Rectal smooth muscle tissue (tissue), 1 donor: ENCODE data around the gene GNAZ.

Experiments used
- H3K27ac ChIP-seq: one replicate; pipeline ENCODE4 v1.7.0; 2013; ENCODE audit warnings: low read depth, low read length, inconsistent platforms
- H3K27me3 ChIP-seq: one replicate; pipeline ENCODE4 v1.7.0; 2013; ENCODE audit warnings: low read length; ENCODE audit not compliant: control insufficient read depth, insufficient read depth
- H3K36me3 ChIP-seq: one replicate; pipeline ENCODE4 v1.7.0; 2013; ENCODE audit warnings: low read length; ENCODE audit not compliant: control insufficient read depth, insufficient read depth
- H3K4me1 ChIP-seq: one replicate; pipeline ENCODE4 v1.7.0; 2013; ENCODE audit warnings: low read length; ENCODE audit not compliant: control insufficient read depth, insufficient read depth
- H3K4me3 ChIP-seq: one replicate; pipeline ENCODE4 v1.7.0; 2013; ENCODE audit warnings: low read length
- H3K9ac ChIP-seq: one replicate; pipeline ENCODE4 v1.7.0; 2013; ENCODE audit warnings: low read length

GNAZ gene

GRCh38 chr22:23155143-23155542 lies 84.8 kb downstream of the GNAZ start:
- H3K27me3 ChIP-seq: no peaks in the 10 kb centered on the region
- no peaks in the 10 kb centered on the region for H3K36me3 ChIP-seq
- H3K27ac ChIP-seq: no peak overlapping the region
- H3K4me1 ChIP-seq: no peaks in the 10 kb centered on the region
- H3K9ac ChIP-seq: no peak overlapping the region
- H3K4me3 ChIP-seq: no peak overlapping the region

- H3K4me3 ChIP-seq: no peak overlapping the region
- no peaks in the 10 kb centered on the region for H3K4me1 ChIP-seq
- no peaks in the 10 kb centered on the region for H3K27me3 ChIP-seq
- H3K27ac ChIP-seq: no peak overlapping the region
- no peak overlapping the region for H3K9ac ChIP-seq
- H3K36me3 ChIP-seq: no peaks in the 10 kb centered on the region
Observed at GRCh38 chr22:23155831-23156230, 85.5 kb downstream of the GNAZ start.

GRCh38 chr22:23156286-23156685 lies 86.0 kb downstream of the GNAZ start:
- H3K4me1 ChIP-seq: no peaks in the 10 kb centered on the region
- no peak overlapping the region for H3K9ac ChIP-seq
- H3K27me3 ChIP-seq: no peaks in the 10 kb centered on the region
- no peak overlapping the region for H3K27ac ChIP-seq
- no peak overlapping the region for H3K4me3 ChIP-seq
- no peaks in the 10 kb centered on the region for H3K36me3 ChIP-seq

GRCh38 chr22:23157560-23158515 lies 87.5 kb downstream of the GNAZ start:
- H3K27ac ChIP-seq: no peak overlapping the region

GRCh38 chr22:23158516-23159290 lies 88.4 kb downstream of the GNAZ start:
- no peaks in the 10 kb centered on the region for H3K4me1 ChIP-seq
- no peak overlapping the region for H3K27ac ChIP-seq
- H3K36me3 ChIP-seq: no peaks in the 10 kb centered on the region
- no peak overlapping the region for H3K9ac ChIP-seq
- no peaks in the 10 kb centered on the region for H3K27me3 ChIP-seq
- H3K4me3 ChIP-seq: no peak overlapping the region

More at GRCh38 chr22:23157560-23158515, 87.5 kb downstream of the GNAZ start:
- Histone ChIP-seq H3K36me3 (no peaks in the 10 kb centered on the region), H3K4me3 (no peak overlapping the region), H3K27me3 (no peaks in the 10 kb centered on the region), H3K9ac (no peak overlapping the region), H3K4me1 (no peaks in the 10 kb centered on the region)

- H3K4me1 ChIP-seq: no peaks in the 10 kb centered on the region
- H3K4me3 ChIP-seq: no peak overlapping the region
- H3K36me3 ChIP-seq: no peaks in the 10 kb centered on the region
- no peak overlapping the region for H3K9ac ChIP-seq
- H3K27me3 ChIP-seq: no peaks in the 10 kb centered on the region
- no peak overlapping the region for H3K27ac ChIP-seq
Observed at GRCh38 chr22:23159291-23159630, 88.9 kb downstream of the GNAZ start.

GRCh38 chr22:23161029-23161428 lies 90.7 kb downstream of the GNAZ start:
- no peaks in the 10 kb centered on the region for H3K27me3 ChIP-seq
- no peak overlapping the region for H3K27ac ChIP-seq
- no peak overlapping the region for H3K9ac ChIP-seq
- H3K4me1 ChIP-seq: no peaks in the 10 kb centered on the region
- H3K4me3 ChIP-seq: no peak overlapping the region
- no peaks in the 10 kb centered on the region for H3K36me3 ChIP-seq

- H3K36me3 ChIP-seq: no peaks in the 10 kb centered on the region
- H3K27me3 ChIP-seq: no peaks in the 10 kb centered on the region
- H3K9ac ChIP-seq: no peak overlapping the region
- no peak overlapping the region for H3K4me3 ChIP-seq
- H3K27ac ChIP-seq: no peak overlapping the region
- H3K4me1 ChIP-seq: no peaks in the 10 kb centered on the region
Observed at GRCh38 chr22:23161574-23161973, 91.3 kb downstream of the GNAZ start.

GRCh38 chr22:23163665-23164064 lies 93.3 kb downstream of the GNAZ start:
- Histone ChIP-seq H3K4me3 (no peak overlapping the region), H3K4me1 (no peaks in the 10 kb centered on the region), H3K36me3 (no peaks in the 10 kb centered on the region), H3K27me3 (no peaks in the 10 kb centered on the region), H3K9ac (no peak overlapping the region), H3K27ac (peak overlapping the region; percentile 52)

- Histone ChIP-seq H3K4me1 (no peaks in the 10 kb centered on the region), H3K36me3 (no peaks in the 10 kb centered on the region), H3K4me3 (no peak overlapping the region), H3K9ac (no peak overlapping the region), H3K27me3 (no peaks in the 10 kb centered on the region), H3K27ac (peak overlapping the region; percentile 34)
Observed at GRCh38 chr22:23164091-23164490, 93.8 kb downstream of the GNAZ start.

GRCh38 chr22:23166042-23166831 lies 95.9 kb downstream of the GNAZ start:
- H3K36me3 ChIP-seq: no peaks in the 10 kb centered on the region
- no peaks in the 10 kb centered on the region for H3K4me1 ChIP-seq

More at GRCh38 chr22:23166042-23166831, 95.9 kb downstream of the GNAZ start:
- Histone ChIP-seq H3K27ac (no peak overlapping the region), H3K27me3 (no peaks in the 10 kb centered on the region), H3K4me3 (no peak overlapping the region), H3K9ac (no peak overlapping the region)
